ENCODE measurements around the gene CDH18.

The CDH18 gene

DNA sequence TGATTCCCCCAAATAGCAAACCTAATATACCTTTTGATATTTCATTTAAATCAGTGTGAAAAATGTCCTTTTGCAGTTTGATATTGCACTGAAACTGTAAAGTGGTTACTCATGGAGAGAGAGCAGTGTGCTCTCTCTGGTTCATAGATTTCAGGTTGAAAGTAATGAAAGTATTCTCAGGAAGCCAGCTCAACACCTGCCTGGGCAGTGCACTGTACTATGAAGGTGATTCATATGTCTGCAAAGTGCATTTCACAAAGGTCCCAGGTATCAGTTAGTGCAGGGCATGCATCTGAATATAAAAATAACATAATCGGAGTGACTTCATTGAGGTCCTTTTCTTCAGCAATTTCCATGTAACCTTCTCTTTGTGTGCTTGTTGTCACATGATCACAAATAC is 274.3 kb downstream of the CDH18 start:
- Histone ChIP-seq H3K9me2 (replicated peaks; ENCODE audit: low read depth, low read length) (no peaks in the 10 kb centered on the region), H3K36me3 (ENCODE audit: insufficient read depth, low read length) (no peaks in the 10 kb centered on the region), H3K9me3 (ENCODE audit: insufficient read depth, low read depth, low read length) (no peaks in the 10 kb centered on the region), H4K20me1 (ENCODE audit: insufficient read depth, low read length, poor library complexity, severe bottlenecking) (no peaks in the 10 kb centered on the region), H2AFZ (ENCODE audit: low read length) (no peak overlapping the region), H3K27me3 (ENCODE audit: insufficient read depth, low read length, poor library complexity, severe bottlenecking) (no peaks in the 10 kb centered on the region), H3K79me2 (ENCODE audit: insufficient read depth, low read length) (no peaks in the 10 kb centered on the region), H3K4me3 (ENCODE audit: low read length, poor library complexity, severe bottlenecking) (no peak overlapping the region), H3K9ac (ENCODE audit: low read depth, low read length, poor library complexity, severe bottlenecking) (no peak overlapping the region), H3K4me2 (ENCODE audit: low read depth, low read length, poor library complexity, severe bottlenecking) (no peak overlapping the region), H3K4me1 (ENCODE audit: insufficient read depth, low read length, poor library complexity, severe bottlenecking) (no peaks in the 10 kb centered on the region), H3F3A (ENCODE audit: low read depth) (no peaks in the 10 kb centered on the region)
- no peak for TF ChIP-seq EZH2phosphoT487 (IDR thresholded peaks at IDR 0.05; ENCODE audit: borderline replicate concordance)
- TF ChIP-seq, protein P1, sequence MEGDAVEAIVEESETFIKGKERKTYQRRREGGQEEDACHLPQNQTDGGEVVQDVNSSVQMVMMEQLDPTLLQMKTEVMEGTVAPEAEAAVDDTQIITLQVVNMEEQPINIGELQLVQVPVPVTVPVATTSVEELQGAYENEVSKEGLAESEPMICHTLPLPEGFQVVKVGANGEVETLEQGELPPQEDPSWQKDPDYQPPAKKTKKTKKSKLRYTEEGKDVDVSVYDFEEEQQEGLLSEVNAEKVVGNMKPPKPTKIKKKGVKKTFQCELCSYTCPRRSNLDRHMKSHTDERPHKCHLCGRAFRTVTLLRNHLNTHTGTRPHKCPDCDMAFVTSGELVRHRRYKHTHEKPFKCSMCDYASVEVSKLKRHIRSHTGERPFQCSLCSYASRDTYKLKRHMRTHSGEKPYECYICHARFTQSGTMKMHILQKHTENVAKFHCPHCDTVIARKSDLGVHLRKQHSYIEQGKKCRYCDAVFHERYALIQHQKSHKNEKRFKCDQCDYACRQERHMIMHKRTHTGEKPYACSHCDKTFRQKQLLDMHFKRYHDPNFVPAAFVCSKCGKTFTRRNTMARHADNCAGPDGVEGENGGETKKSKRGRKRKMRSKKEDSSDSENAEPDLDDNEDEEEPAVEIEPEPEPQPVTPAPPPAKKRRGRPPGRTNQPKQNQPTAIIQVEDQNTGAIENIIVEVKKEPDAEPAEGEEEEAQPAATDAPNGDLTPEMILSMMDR (conservative IDR thresholded peaks at IDR 0.05; ENCODE audit: low read length) = no peak

DNA sequence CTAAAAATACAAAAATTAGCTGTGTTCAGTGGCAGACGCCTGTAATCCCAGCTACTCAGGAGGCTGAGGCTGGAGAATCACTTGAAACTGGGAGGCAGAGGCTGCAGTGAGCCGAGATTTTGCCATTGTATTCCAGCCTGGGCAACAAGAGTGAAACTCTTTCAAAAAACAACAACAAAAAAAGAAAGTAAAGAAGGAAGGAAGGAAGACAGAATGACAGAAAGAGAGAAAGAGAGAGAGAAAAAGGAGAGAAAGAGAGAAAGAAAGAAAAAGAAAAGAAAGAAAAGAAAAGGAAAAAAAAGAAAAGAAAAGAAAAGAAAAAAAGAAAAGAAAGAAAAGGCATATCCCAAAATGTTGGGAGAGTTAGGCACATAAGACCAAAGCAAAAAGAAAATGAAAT is 278.6 kb downstream of the CDH18 start:
- H3K79me2 ChIP-seq (ENCODE audit: insufficient read depth, low read length) = no peaks in the 10 kb centered on the region
- no peaks in the 10 kb centered on the region for H3K36me3 ChIP-seq (ENCODE audit: insufficient read depth, low read length)
- TF ChIP-seq EZH2phosphoT487 (IDR thresholded peaks at IDR 0.05; ENCODE audit: borderline replicate concordance) = no peak
- TF ChIP-seq, protein P1 (conservative IDR thresholded peaks at IDR 0.05; ENCODE audit: low read length) = no peak
- H3K4me1 ChIP-seq (ENCODE audit: insufficient read depth, low read length, poor library complexity, severe bottlenecking) = no peaks in the 10 kb centered on the region
- H3K9ac ChIP-seq (ENCODE audit: low read depth, low read length, poor library complexity, severe bottlenecking) = no peak overlapping the region
- H3K4me3 ChIP-seq (ENCODE audit: low read length, poor library complexity, severe bottlenecking) = no peak overlapping the region
- H4K20me1 ChIP-seq (ENCODE audit: insufficient read depth, low read length, poor library complexity, severe bottlenecking) = no peaks in the 10 kb centered on the region
- H3F3A ChIP-seq (ENCODE audit: low read depth) = no peaks in the 10 kb centered on the region
- no peak overlapping the region for H3K4me2 ChIP-seq (ENCODE audit: low read depth, low read length, poor library complexity, severe bottlenecking)
- no peaks in the 10 kb centered on the region for H3K27me3 ChIP-seq (ENCODE audit: insufficient read depth, low read length, poor library complexity, severe bottlenecking)
- H3K9me3 ChIP-seq (ENCODE audit: insufficient read depth, low read depth, low read length) = no peaks in the 10 kb centered on the region; the same call in 1 of the 2 replicates
- H3K9me2 ChIP-seq (replicated peaks; ENCODE audit: low read depth, low read length) = no peaks in the 10 kb centered on the region
- H2AFZ ChIP-seq (ENCODE audit: low read length) = no peak overlapping the region

DNA sequence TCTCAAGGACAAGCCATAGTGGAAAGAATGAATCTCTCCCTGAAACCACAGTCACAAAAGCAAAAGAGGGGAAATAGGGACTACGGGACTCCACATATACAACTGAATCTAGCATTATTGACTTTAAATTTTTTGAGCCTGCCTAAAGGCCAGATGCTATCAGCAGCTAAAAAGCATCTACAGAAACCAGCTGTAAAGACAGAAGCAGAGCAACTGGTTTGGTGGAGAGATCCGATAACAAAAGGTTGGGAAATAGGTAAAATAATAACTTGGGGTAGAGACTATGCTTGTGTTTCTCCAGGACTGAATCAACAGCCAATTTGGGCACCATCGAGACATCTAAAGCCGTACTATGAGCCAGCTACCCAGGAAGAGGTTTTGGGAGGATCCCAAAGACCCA is 281.2 kb downstream of the CDH18 start:
- Histone ChIP-seq H3K9me3 (ENCODE audit: insufficient read depth, low read depth, low read length) (no peaks in the 10 kb centered on the region; the same call in 1 of the 2 replicates), H3K9me2 (replicated peaks; ENCODE audit: low read depth, low read length) (no peaks in the 10 kb centered on the region), H3K36me3 (ENCODE audit: insufficient read depth, low read length) (no peaks in the 10 kb centered on the region), H2AFZ (ENCODE audit: low read length) (no peak overlapping the region), H3K4me3 (ENCODE audit: low read length, poor library complexity, severe bottlenecking) (no peak overlapping the region), H3K27me3 (ENCODE audit: insufficient read depth, low read length, poor library complexity, severe bottlenecking) (no peaks in the 10 kb centered on the region), H3K4me1 (ENCODE audit: insufficient read depth, low read length, poor library complexity, severe bottlenecking) (no peaks in the 10 kb centered on the region), H3K79me2 (ENCODE audit: insufficient read depth, low read length) (no peaks in the 10 kb centered on the region), H3K4me2 (ENCODE audit: low read depth, low read length, poor library complexity, severe bottlenecking) (no peak overlapping the region), H3F3A (ENCODE audit: low read depth) (no peaks in the 10 kb centered on the region), H4K20me1 (ENCODE audit: insufficient read depth, low read length, poor library complexity, severe bottlenecking) (no peaks in the 10 kb centered on the region), H3K9ac (ENCODE audit: low read depth, low read length, poor library complexity, severe bottlenecking) (no peak overlapping the region)
- TF ChIP-seq, protein P1 (conservative IDR thresholded peaks at IDR 0.05; ENCODE audit: low read length) = no peak
- TF ChIP-seq EZH2phosphoT487 (IDR thresholded peaks at IDR 0.05; ENCODE audit: borderline replicate concordance) = no peak
